Stimulated activated naive CD8-positive, alpha-beta T cell treated with anti-CD3 and anti-CD28 coated beads, Interleukin-15, amount 100 ng/mL, for 72 hours (primary cell): ENCODE results near the gene CFAP74.
A peak's percentile ranks its signal among the peaks of the same experiment; 100 is the strongest.

ENCODE experiments used
- ATAC-seq: fragments of 150-1000 bp; cut with Tn5 transposase; 2 replicates; pipeline ENCODE4 v1.10.0; 2021; ENCODE audit warnings: mild to moderate bottlenecking, moderate library complexity
- DNase-seq, 2 donors: peaks; one replicate each; pipeline ENCODE4 v3.0.0; 2021 to 2022
- H3K27ac Mint-ChIP-seq, 2 donors: one replicate each; pipeline ENCODE4 v1.8.0; 2022; ENCODE audit warnings: mild to moderate bottlenecking in 2 of 2, mixed read lengths in 2 of 2, moderate library complexity in 2 of 2
- H3K27me3 Mint-ChIP-seq: one replicate; pipeline ENCODE4 v1.8.0; 2022; ENCODE audit warnings: mixed read lengths
- H3K4me1 Mint-ChIP-seq: one replicate; pipeline ENCODE4 v1.8.0; 2022; ENCODE audit warnings: mild to moderate bottlenecking, mixed read lengths
- H3K4me3 Mint-ChIP-seq, 2 donors: one replicate each; pipeline ENCODE4 v1.8.0; 2022; ENCODE audit warnings: mild to moderate bottlenecking in 2 of 2, mixed read lengths in 2 of 2, moderate library complexity in 1 of 2
- H3K9me3 Mint-ChIP-seq, 2 donors: one replicate each; pipeline ENCODE4 v1.8.0; 2022; ENCODE audit warnings: mixed read lengths in 2 of 2

Gene CFAP74

GRCh38 chr1:2028870-2029560 is 25.4 kb upstream of the CFAP74 start:
- no peak for ATAC-seq
- Mint-ChIP-seq H3K9me3 (no peaks in the 10 kb centered on the region), H3K4me1 (peaks cover 4% of the 10 kb centered on the region), H3K27me3 (peaks cover 5% of the 10 kb centered on the region), H3K4me3 (no peak overlapping the region), H3K27ac (no peak overlapping the region)
- DNase-seq, result no peak

GRCh38 chr1:2027961-2028583 is 24.5 kb upstream of the CFAP74 start:
- no peaks in the 10 kb centered on the region for H3K9me3 Mint-ChIP-seq
- H3K27me3 Mint-ChIP-seq, result peaks cover 14% of the 10 kb centered on the region
- H3K4me3 Mint-ChIP-seq, result no peak overlapping the region
- no peak overlapping the region for H3K27ac Mint-ChIP-seq
- no peak for DNase-seq
- peaks cover 4% of the 10 kb centered on the region for H3K4me1 Mint-ChIP-seq
- ATAC-seq, result peak; percentile 10

GRCh38 chr1:2025491-2025981 is 21.9 kb upstream of the CFAP74 start:
- Mint-ChIP-seq H3K27ac (no peak overlapping the region), H3K9me3 (no peaks in the 10 kb centered on the region), H3K4me1 (peaks cover 9% of the 10 kb centered on the region), H3K27me3 (peaks cover 40% of the 10 kb centered on the region), H3K4me3 (peak overlapping the region in 1 of 2 donors; percentile 63)
- ATAC-seq, result peak; percentile 59
- no peak for DNase-seq

- Mint-ChIP-seq H3K9me3 (no peaks in the 10 kb centered on the region), H3K27me3 (peaks cover 46% of the 10 kb centered on the region), H3K4me1 (peaks cover 9% of the 10 kb centered on the region), H3K27ac (no peak overlapping the region), H3K4me3 (no peak overlapping the region)
- ATAC-seq, result no peak
- no peak for DNase-seq
Measured at GRCh38 chr1:2024887-2025286, 21.3 kb upstream of the CFAP74 start.

GRCh38 chr1:2024451-2024850 is 20.9 kb upstream of the CFAP74 start:
- DNase-seq (no peak), ATAC-seq (no peak)
- H3K9me3 Mint-ChIP-seq, result no peaks in the 10 kb centered on the region
- H3K4me3 Mint-ChIP-seq, result no peak overlapping the region
- no peak overlapping the region for H3K27ac Mint-ChIP-seq
- H3K4me1 Mint-ChIP-seq, result peaks cover 9% of the 10 kb centered on the region
- peaks cover 51% of the 10 kb centered on the region for H3K27me3 Mint-ChIP-seq

GRCh38 chr1:2023187-2023586 is 19.6 kb upstream of the CFAP74 start:
- Mint-ChIP-seq H3K27me3 (peaks cover 58% of the 10 kb centered on the region), H3K4me3 (no peak overlapping the region), H3K27ac (no peak overlapping the region), H3K4me1 (peaks cover 15% of the 10 kb centered on the region), H3K9me3 (no peaks in the 10 kb centered on the region)
- ATAC-seq, result no peak
- no peak for DNase-seq

GRCh38 chr1:2022063-2022770 is 18.6 kb upstream of the CFAP74 start:
- no peaks in the 10 kb centered on the region for H3K9me3 Mint-ChIP-seq
- no peak for ATAC-seq
- peaks cover 68% of the 10 kb centered on the region for H3K27me3 Mint-ChIP-seq
- no peak overlapping the region for H3K27ac Mint-ChIP-seq
- H3K4me3 Mint-ChIP-seq, result no peak overlapping the region
- no peak for DNase-seq
- H3K4me1 Mint-ChIP-seq, result peaks cover 15% of the 10 kb centered on the region

GRCh38 chr1:2021550-2021949 is 18.0 kb upstream of the CFAP74 start:
- Mint-ChIP-seq H3K27me3 (peaks cover 75% of the 10 kb centered on the region), H3K4me1 (peaks cover 15% of the 10 kb centered on the region), H3K9me3 (no peaks in the 10 kb centered on the region), H3K27ac (no peak overlapping the region), H3K4me3 (no peak overlapping the region)
- DNase-seq (no peak), ATAC-seq (no peak)

GRCh38 chr1:2020310-2020655 is 16.7 kb upstream of the CFAP74 start:
- H3K9me3 Mint-ChIP-seq, result no peaks in the 10 kb centered on the region
- no peak overlapping the region for H3K27ac Mint-ChIP-seq
- H3K4me3 Mint-ChIP-seq, result peak overlapping the region in 1 of 2 donors; percentile 48
- peaks cover 12% of the 10 kb centered on the region for H3K4me1 Mint-ChIP-seq
- ATAC-seq, result no peak
- H3K27me3 Mint-ChIP-seq, result peaks cover 87% of the 10 kb centered on the region
- DNase-seq, result no peak

- H3K9me3 Mint-ChIP-seq, result no peaks in the 10 kb centered on the region
- H3K4me1 Mint-ChIP-seq, result peaks cover 11% of the 10 kb centered on the region
- ATAC-seq (peak; percentile 36), DNase-seq (no peak)
- H3K27ac Mint-ChIP-seq, result no peak overlapping the region
- H3K27me3 Mint-ChIP-seq, result peaks cover 93% of the 10 kb centered on the region
- H3K4me3 Mint-ChIP-seq, result peak overlapping the region in 1 of 2 donors; percentile 48
Measured at GRCh38 chr1:2019571-2020309, 16.2 kb upstream of the CFAP74 start.

GRCh38 chr1:2019172-2019543 is 15.6 kb upstream of the CFAP74 start, which contains the start of gene GABRD:
Gene GABRD (plus strand): TSS chr1:2019345. CDS start chr1:2019424, 79 bp downstream.
- no peak for DNase-seq
- Mint-ChIP-seq H3K27ac (no peak within 1 kb of the TSS), H3K27me3 (peaks cover 95% of the 10 kb centered on the region), H3K4me1 (peaks cover 11% of the 10 kb centered on the region), H3K9me3 (no peaks in the 10 kb centered on the region), H3K4me3 (peak within 1 kb of the TSS; percentile 69 to 77)
- peak; percentile 50 for ATAC-seq

- ATAC-seq (no peak), DNase-seq (no peak)
- Mint-ChIP-seq H3K9me3 (no peaks in the 10 kb centered on the region), H3K4me3 (peak overlapping the region; percentile 69 to 77), H3K27ac (no peak overlapping the region), H3K27me3 (peaks cover 95% of the 10 kb centered on the region), H3K4me1 (peaks cover 11% of the 10 kb centered on the region)
Measured at GRCh38 chr1:2018217-2019171, 14.9 kb upstream of the CFAP74 start.

GRCh38 chr1:2016123-2016522 is 12.5 kb upstream of the CFAP74 start:
- H3K27me3 Mint-ChIP-seq, result peaks cover 80% of the 10 kb centered on the region
- peaks cover 9% of the 10 kb centered on the region for H3K4me1 Mint-ChIP-seq
- ATAC-seq (no peak), DNase-seq (no peak)
- H3K27ac Mint-ChIP-seq, result no peak overlapping the region
- no peaks in the 10 kb centered on the region for H3K9me3 Mint-ChIP-seq
- H3K4me3 Mint-ChIP-seq, result no peak overlapping the region

- Mint-ChIP-seq H3K4me3 (no peak overlapping the region), H3K27me3 (peaks cover 76% of the 10 kb centered on the region), H3K9me3 (no peaks in the 10 kb centered on the region), H3K27ac (no peak overlapping the region), H3K4me1 (peaks cover 6% of the 10 kb centered on the region)
- DNase-seq (no peak), ATAC-seq (no peak)
Measured at GRCh38 chr1:2014741-2015735, 11.5 kb upstream of the CFAP74 start.
